ENCODE results near the gene RSPH6A. TPM values are rescaled to one million over a fixed set of nuclear protein-coding genes. Genes with fewer than 3 reads are reported as not detected.

RSPH6A gene
- total RNA-seq, 1 donor = 0.18 TPM

GRCh38 chr19:45747513-45747912 is 67.6 kb downstream of the RSPH6A start:
- no peak for DNase-seq (ENCODE audit: low read depth)
- no peak for TF ChIP-seq CTCF (IDR thresholded peaks at IDR 0.05; ENCODE audit: insufficient read depth, low read length)
- no peak overlapping the region for H3K4me3 ChIP-seq (ENCODE audit: low read depth, low read length)

DNA sequence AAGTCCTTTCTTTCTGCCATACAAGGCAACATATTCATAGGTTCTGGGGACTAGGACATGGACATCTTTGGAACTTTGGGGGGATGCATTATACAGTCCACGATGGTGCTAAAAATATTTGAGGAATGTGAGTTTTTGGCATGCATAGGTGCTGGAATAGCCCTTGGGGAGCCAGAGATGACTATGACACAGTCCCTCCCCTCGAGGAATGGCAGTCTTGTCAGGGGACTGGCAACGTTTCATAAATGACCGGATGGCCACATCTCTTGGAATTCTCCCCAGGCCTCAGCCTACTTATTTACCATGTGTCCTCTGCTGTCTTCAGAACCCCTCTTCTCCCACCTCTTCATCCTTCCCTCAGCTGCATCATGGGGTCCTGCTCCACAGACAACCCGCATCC is 68.2 kb downstream of the RSPH6A start:
- TF ChIP-seq CTCF (IDR thresholded peaks at IDR 0.05; ENCODE audit: insufficient read depth, low read length) = no peak
- DNase-seq (ENCODE audit: low read depth) = no peak
- H3K4me3 ChIP-seq (ENCODE audit: low read depth, low read length) = no peak overlapping the region

Other genes with a start within 250 kb of the RSPH6A start
- 8.8 and 9.6 TPM in 2 replicates for gene OPA3, start 230.5 kb downstream of the RSPH6A start, total RNA-seq (ENCODE audit: low replicate concordance)
- 0.16 TPM in 1 of 2 replicates, not detected in the other for gene GPR4, start 213.1 kb downstream of the RSPH6A start, total RNA-seq (ENCODE audit: low replicate concordance)
- 9.9 and 23.4 TPM in 2 replicates for gene EML2, start 175.9 kb downstream of the RSPH6A start, total RNA-seq (ENCODE audit: low replicate concordance)
- gene GIPR, start 147.1 kb downstream of the RSPH6A start, total RNA-seq (ENCODE audit: low replicate concordance) = 0.57 TPM in 1 of 2 replicates, not detected in the other
- gene SNRPD2, start 123.4 kb downstream of the RSPH6A start, total RNA-seq (ENCODE audit: low replicate concordance) = 303 and 325 TPM in 2 replicates
- gene QPCTL, start 122.6 kb downstream of the RSPH6A start, total RNA-seq (ENCODE audit: low replicate concordance) = 3.3 and 8.0 TPM in 2 replicates
- gene FBXO46, start 84.4 kb downstream of the RSPH6A start, total RNA-seq (ENCODE audit: low replicate concordance) = 6.6 and 6.8 TPM in 2 replicates
- gene MEIOSIN, start 81.9 kb downstream of the RSPH6A start, total RNA-seq (ENCODE audit: low replicate concordance) = not detected in 2 replicates
- 9.5 and 16.4 TPM in 2 replicates for gene SIX5, start 46.1 kb downstream of the RSPH6A start, total RNA-seq (ENCODE audit: low replicate concordance)
- gene DMPK, start 32.8 kb downstream of the RSPH6A start, total RNA-seq (ENCODE audit: low replicate concordance) = 46.5 and 85.2 TPM in 2 replicates
- gene DMWD, start 22.5 kb downstream of the RSPH6A start, total RNA-seq (ENCODE audit: low replicate concordance) = 28.6 and 41.4 TPM in 2 replicates
- gene SYMPK, start 47.8 kb upstream of the RSPH6A start, total RNA-seq (ENCODE audit: low replicate concordance) = 21.3 and 38.1 TPM in 2 replicates
- not detected in 2 replicates for gene FOXA3, start 49.0 kb upstream of the RSPH6A start, total RNA-seq (ENCODE audit: low replicate concordance)
- gene IRF2BP1, start 70.8 kb upstream of the RSPH6A start, total RNA-seq (ENCODE audit: low replicate concordance) = 21.3 and 25.7 TPM in 2 replicates
- gene MYPOP, start 87.3 kb upstream of the RSPH6A start, total RNA-seq (ENCODE audit: low replicate concordance) = 0.33 and 2.4 TPM in 2 replicates
- not detected in 2 replicates for gene NANOS2, start 99.5 kb upstream of the RSPH6A start, total RNA-seq (ENCODE audit: low replicate concordance)
- under 0.01 and 0.27 TPM in 2 replicates for gene NOVA2, start 158.6 kb upstream of the RSPH6A start, total RNA-seq (ENCODE audit: low replicate concordance)
- 5.4 and 5.7 TPM in 2 replicates for gene CCDC61, start 180.2 kb upstream of the RSPH6A start, total RNA-seq (ENCODE audit: low replicate concordance)
- not detected in 2 replicates for gene PGLYRP1, start 207.7 kb upstream of the RSPH6A start, total RNA-seq (ENCODE audit: low replicate concordance)
- gene IGFL4, start 225.7 kb upstream of the RSPH6A start, total RNA-seq (ENCODE audit: low replicate concordance) = 0.27 and 0.74 TPM in 2 replicates

Measured in fibroblast of the aortic adventitia (primary cell).